OCI-LY7 (cell line): ENCODE measurements around the gene FLT3. TPM values are rescaled to one million over a fixed set of nuclear protein-coding genes. Genes with fewer than 3 reads are reported as not detected.
"Not testable (repeated sequence)": the region's sequence is repeated elsewhere in the genome, so short reads cannot be mapped to it uniquely, and the experiment has no call there.

Source experiments
- BruUV-seq: library from RNA; stranded (reverse); fragments of 400-500 nt; replicated peaks from 2 replicates; lab custom pipeline; 2021; lab: Mats Ljungman, UMichigan
- CTCF ChIA-PET: fragments of 300-600 bp; sonication (Branson Sonifier 250); formaldehyde crosslinking; loops from one replicate; lab custom pipeline; 2022; ENCODE audit warnings: antibody characterized with exemption; ENCODE audit not compliant: unreplicated experiment; lab: Charles Lee
- POLR2A ChIA-PET: fragments of 300-600 bp; sonication (Branson Sonifier 250); formaldehyde crosslinking; loops from one replicate; lab custom pipeline; 2022; ENCODE audit warnings: antibody characterized with exemption; lab: Charles Lee
- DNase-seq: peaks from one replicate; pipeline ENCODE4 v3.0.0-alpha.2; 2015; ENCODE audit warnings: low spot score
- H2AFZ ChIP-seq: fragments of 200-600 bp; sonication (generic), shearing (Covaris generic); 2 replicates; pipeline ENCODE4 v1.6.1; 2014; ENCODE audit warnings: mild to moderate bottlenecking, antibody characterized with exemption, low read length, moderate library complexity
- H3K27ac ChIP-seq: fragments of 200-600 bp; sonication (generic); 2 replicates; pipeline ENCODE4 v1.5.1; 2014; ENCODE audit warnings: mixed run types, low read depth, mild to moderate bottlenecking, moderate library complexity, low read length, inconsistent platforms; ENCODE audit not compliant: poor library complexity, severe bottlenecking
- H3K36me3 ChIP-seq: fragments of 200-600 bp; sonication (generic); 2 replicates; pipeline ENCODE4 v1.6.1; 2014; ENCODE audit warnings: mild to moderate bottlenecking, antibody characterized with exemption, low read length, moderate library complexity, mixed read lengths; ENCODE audit not compliant: insufficient read depth
- H3K4me1 ChIP-seq: fragments of 200-600 bp; sonication (generic); 2 replicates; pipeline ENCODE4 v1.5.1; 2014; ENCODE audit warnings: mild to moderate bottlenecking, low read length; ENCODE audit not compliant: insufficient read depth, poor library complexity, severe bottlenecking
- H3K4me2 ChIP-seq: fragments of 200-600 bp; sonication (generic); 2 replicates; pipeline ENCODE4 v1.6.1; 2014; ENCODE audit warnings: mild to moderate bottlenecking, low read length
- H3K4me3 ChIP-seq: fragments of 200-600 bp; sonication (generic); 2 replicates; pipeline ENCODE4 v1.5.1; 2014; ENCODE audit warnings: mild to moderate bottlenecking, low read depth, low read length; ENCODE audit not compliant: poor library complexity, severe bottlenecking
- H3K79me2 ChIP-seq: fragments of 200-600 bp; sonication (generic); 2 replicates; pipeline ENCODE4 v1.6.1; 2016; ENCODE audit warnings: low read depth, mild to moderate bottlenecking, low read length, moderate library complexity, mixed read lengths; ENCODE audit not compliant: insufficient read depth
- H3K9me2 ChIP-seq: fragments of 200-600 bp; sonication (generic); 2 replicates; pipeline ENCODE4 v1.6.1; 2016; ENCODE audit warnings: mild to moderate bottlenecking, low read length, mixed read lengths; ENCODE audit not compliant: insufficient read depth
- H3K9me3 ChIP-seq: fragments of 200-600 bp; sonication (generic); 2 replicates; pipeline ENCODE4 v1.6.1; 2014; ENCODE audit warnings: mild to moderate bottlenecking, mixed run types, low read length, mixed read lengths
- H4K20me1 ChIP-seq: fragments of 200-600 bp; sonication (generic); 2 replicates; pipeline ENCODE4 v1.6.1; 2014; ENCODE audit warnings: mild to moderate bottlenecking, antibody characterized with exemption, low read length, moderate library complexity, mixed read lengths; ENCODE audit not compliant: insufficient read depth
- CTCF ChIP-seq: fragments of 200-600 bp; sonication (generic); conservative IDR thresholded peaks from 2 replicates; pipeline ENCODE4 v1.5.1; 2014; ENCODE audit warnings: mild to moderate bottlenecking, antibody characterized with exemption, low read length, moderate library complexity, mixed read lengths
- EZH2phosphoT487 ChIP-seq: fragments of 200-600 bp; sonication (generic); IDR thresholded peaks from 2 replicates; pipeline ENCODE4 v1.6.1; 2018; ENCODE audit warnings: low read depth, borderline replicate concordance, mild to moderate bottlenecking, mixed run types, antibody characterized with exemption, low read length, moderate library complexity, mixed read lengths
- intact Hi-C: fragments of 100-400 bp; cut with micrococcal nuclease; formaldehyde crosslinking; loops from one replicate; pipeline ENCODE4 v1.10.0; 2022; ENCODE audit not compliant: unreplicated experiment
- total RNA-seq, 2 experiments: library from RNA; depleted of rRNA in 1 of 2; stranded (reverse); fragments of >200 nt in 1 of 2; shearing (Covaris generic) in 1 of 2; gene quantifications; 2 replicates each; pipeline ENCODE4 v1.2.3, GENCODE V29; 2014 to 2022

FLT3 gene
- total RNA-seq, 2 experiments from 2014 or later: not detected

GRCh38 chr13:28145049-28145448 lies 44.7 kb upstream of the FLT3 start:
- peaks cover 41% of the 10 kb centered on the region for H4K20me1 ChIP-seq
- no TSS peak for BruUV-seq

GRCh38 chr13:28141542-28141941 lies 41.2 kb upstream of the FLT3 start:
- intact Hi-C loops, H3K9me3 ChIP-seq, H3K27ac ChIP-seq, BruUV-seq, H3K9me2 ChIP-seq, H2AFZ ChIP-seq, CTCF ChIA-PET, DNase-seq, H3K4me3 ChIP-seq: not testable (repeated sequence)
- peaks cover 32% of the 10 kb centered on the region for H4K20me1 ChIP-seq
- H3K4me1 ChIP-seq: peaks cover 17% of the 10 kb centered on the region
- peaks cover 85% of the 10 kb centered on the region for H3K79me2 ChIP-seq
- peaks cover 13% of the 10 kb centered on the region for H3K36me3 ChIP-seq
- H3K4me2 ChIP-seq: 0 out of 2 replicates have a peak overlapping the region, but pooled peaks have one; percentile 9
- POLR2A ChIA-PET: interaction anchor here (0.7 kb wide), 1 partner anchor 1678 kb away, joined by 6 read pairs; no protein-coding TSS in a partner anchor

More at GRCh38 chr13:28145049-28145448, 44.7 kb upstream of the FLT3 start:
- Histone ChIP-seq H2AFZ (no peak overlapping the region), H3K4me1 (peaks cover 5% of the 10 kb centered on the region), H3K4me2 (no peak overlapping the region), H3K27ac (no peak overlapping the region), H3K9me3 (no peaks in the 10 kb centered on the region), H3K36me3 (peaks cover 23% of the 10 kb centered on the region), H3K4me3 (no peak overlapping the region), H3K9me2 (no peaks in the 10 kb centered on the region), H3K79me2 (peaks cover 100% of the 10 kb centered on the region)
- ChIA-PET CTCF (no interaction called here), POLR2A (interaction anchor here (0.7 to 1.0 kb wide), 3 partner anchors 12 to 68 kb away, joined by 3 to 4 read pairs (median 3); no protein-coding TSS in a partner anchor)
- TF ChIP-seq CTCF (no peak), EZH2phosphoT487 (no peak)
- intact Hi-C loops: no loop called here
- DNase-seq: no peak

- H3K9me3 ChIP-seq: no peaks in the 10 kb centered on the region
- no peak overlapping the region for H2AFZ ChIP-seq
- TF ChIP-seq EZH2phosphoT487 (no peak), CTCF (no peak)
- H4K20me1 ChIP-seq: peaks cover 32% of the 10 kb centered on the region
- H3K79me2 ChIP-seq: peaks cover 76% of the 10 kb centered on the region
- ChIA-PET CTCF (no interaction called here), POLR2A (interaction anchor here (0.6 to 0.7 kb wide), 3 partner anchors 12 to 1679 kb away, joined by 4 to 7 read pairs (median 6); no protein-coding TSS in a partner anchor)
- no peaks in the 10 kb centered on the region for H3K9me2 ChIP-seq
- no peak overlapping the region for H3K27ac ChIP-seq
- BruUV-seq: no TSS peak
- intact Hi-C loops: no loop called here
- peak overlapping the region; percentile 100 for H3K4me3 ChIP-seq
- H3K4me1 ChIP-seq: peaks cover 18% of the 10 kb centered on the region
- peaks cover 9% of the 10 kb centered on the region; the same call in 1 of the 2 replicates for H3K36me3 ChIP-seq
- H3K4me2 ChIP-seq: peak overlapping the region; percentile 82
- DNase-seq: no peak
These were observed 40.2 kb upstream of the FLT3 start for GRCh38 chr13:28140433-28141125.
